Mammary epithelial cell (primary cell): Measurements from ENCODE around the gene TMEM80.

Source experiments
- EZH2 ChIP-seq: IDR thresholded peaks from 2 replicates; pipeline ENCODE4 v1.6.1; 2012; ENCODE audit warnings: low read length, inconsistent platforms, borderline replicate concordance
- TF ChIP-seq, protein P1 (sequence below), 2 donors: IDR thresholded peaks in 1 of 2; conservative IDR thresholded peaks in 1 of 2; 2 replicates each; pipeline ENCODE4 v1.5.1; 2011 to 2012; ENCODE audit warnings: inconsistent platforms in 2 of 2, low read length in 2 of 2, mild to moderate bottlenecking in 2 of 2, control low read depth in 1 of 2, low read depth in 1 of 2; ENCODE audit not compliant: insufficient read depth in 1 of 2; ENCODE audit errors: extremely low read depth in 1 of 2

DNA sequence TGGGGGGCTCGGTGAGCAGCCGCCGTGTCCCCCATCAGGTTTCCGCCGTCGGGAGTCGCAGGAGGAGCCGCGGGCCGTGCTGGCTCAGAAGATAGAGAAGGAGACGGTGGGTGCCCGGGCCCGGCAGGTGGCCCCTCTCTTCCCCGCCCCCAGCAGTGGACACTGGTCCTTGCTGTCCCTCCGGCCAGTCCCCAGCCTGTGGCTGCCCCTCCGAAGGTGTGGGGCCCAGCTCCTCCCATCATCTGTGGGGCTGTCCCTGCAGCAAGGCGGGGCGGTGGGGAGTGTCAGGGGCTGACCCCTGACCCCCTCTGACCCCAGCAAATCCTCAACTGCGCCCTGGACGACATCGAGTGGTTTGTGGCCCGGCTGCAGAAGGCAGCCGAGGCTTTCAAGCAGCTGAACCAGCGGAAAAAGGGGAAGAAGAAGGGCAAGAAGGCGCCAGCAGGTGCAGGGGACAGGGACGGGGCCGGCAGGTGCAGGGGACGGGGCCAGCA, 25.7 kb downstream of the TMEM80 start:
- TF ChIP-seq, protein P1, sequence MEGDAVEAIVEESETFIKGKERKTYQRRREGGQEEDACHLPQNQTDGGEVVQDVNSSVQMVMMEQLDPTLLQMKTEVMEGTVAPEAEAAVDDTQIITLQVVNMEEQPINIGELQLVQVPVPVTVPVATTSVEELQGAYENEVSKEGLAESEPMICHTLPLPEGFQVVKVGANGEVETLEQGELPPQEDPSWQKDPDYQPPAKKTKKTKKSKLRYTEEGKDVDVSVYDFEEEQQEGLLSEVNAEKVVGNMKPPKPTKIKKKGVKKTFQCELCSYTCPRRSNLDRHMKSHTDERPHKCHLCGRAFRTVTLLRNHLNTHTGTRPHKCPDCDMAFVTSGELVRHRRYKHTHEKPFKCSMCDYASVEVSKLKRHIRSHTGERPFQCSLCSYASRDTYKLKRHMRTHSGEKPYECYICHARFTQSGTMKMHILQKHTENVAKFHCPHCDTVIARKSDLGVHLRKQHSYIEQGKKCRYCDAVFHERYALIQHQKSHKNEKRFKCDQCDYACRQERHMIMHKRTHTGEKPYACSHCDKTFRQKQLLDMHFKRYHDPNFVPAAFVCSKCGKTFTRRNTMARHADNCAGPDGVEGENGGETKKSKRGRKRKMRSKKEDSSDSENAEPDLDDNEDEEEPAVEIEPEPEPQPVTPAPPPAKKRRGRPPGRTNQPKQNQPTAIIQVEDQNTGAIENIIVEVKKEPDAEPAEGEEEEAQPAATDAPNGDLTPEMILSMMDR (conservative IDR thresholded peaks at IDR 0.05 in 1 of 2, IDR thresholded peaks at IDR 0.05 in 1 of 2; ENCODE audit: extremely low read depth in 1 of 2, insufficient read depth in 1 of 2, low read depth in 1 of 2, low read length in 2 of 2) = no peak
- TF ChIP-seq EZH2 = no peak
